Mammary epithelial cell (primary cell): ENCODE measurements around the gene TRIM31.

Source experiments
- EZH2 ChIP-seq: IDR thresholded peaks from 2 replicates; pipeline ENCODE4 v1.6.1; 2012; ENCODE audit warnings: low read length, inconsistent platforms, borderline replicate concordance
- TF ChIP-seq, protein P1 (sequence below), 2 donors: IDR thresholded peaks in 1 of 2; conservative IDR thresholded peaks in 1 of 2; 2 replicates each; pipeline ENCODE4 v1.5.1; 2011 to 2012; ENCODE audit warnings: inconsistent platforms in 2 of 2, low read length in 2 of 2, mild to moderate bottlenecking in 2 of 2, control low read depth in 1 of 2, low read depth in 1 of 2; ENCODE audit not compliant: insufficient read depth in 1 of 2; ENCODE audit errors: extremely low read depth in 1 of 2

DNA sequence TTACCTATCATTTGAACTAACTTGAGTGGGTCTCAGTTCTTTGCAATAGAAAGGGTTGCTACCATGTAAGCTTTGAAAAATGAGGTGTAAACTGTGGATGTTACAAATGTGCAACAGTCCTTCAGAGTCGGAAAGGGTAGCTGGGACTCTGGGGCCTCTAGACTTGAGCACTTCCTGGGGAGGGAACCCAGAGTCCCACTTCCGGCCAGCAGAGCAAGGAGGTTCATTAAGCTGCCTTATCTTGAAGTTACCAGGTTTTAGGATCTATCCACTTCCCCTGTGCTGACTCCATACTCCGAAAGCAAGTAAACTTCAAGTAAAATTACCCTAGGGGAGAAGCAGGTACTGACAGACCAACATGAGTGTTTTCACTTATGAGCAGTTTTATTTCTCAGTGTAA, 38.7 kb upstream of the TRIM31 start:
- TF ChIP-seq, protein P1, sequence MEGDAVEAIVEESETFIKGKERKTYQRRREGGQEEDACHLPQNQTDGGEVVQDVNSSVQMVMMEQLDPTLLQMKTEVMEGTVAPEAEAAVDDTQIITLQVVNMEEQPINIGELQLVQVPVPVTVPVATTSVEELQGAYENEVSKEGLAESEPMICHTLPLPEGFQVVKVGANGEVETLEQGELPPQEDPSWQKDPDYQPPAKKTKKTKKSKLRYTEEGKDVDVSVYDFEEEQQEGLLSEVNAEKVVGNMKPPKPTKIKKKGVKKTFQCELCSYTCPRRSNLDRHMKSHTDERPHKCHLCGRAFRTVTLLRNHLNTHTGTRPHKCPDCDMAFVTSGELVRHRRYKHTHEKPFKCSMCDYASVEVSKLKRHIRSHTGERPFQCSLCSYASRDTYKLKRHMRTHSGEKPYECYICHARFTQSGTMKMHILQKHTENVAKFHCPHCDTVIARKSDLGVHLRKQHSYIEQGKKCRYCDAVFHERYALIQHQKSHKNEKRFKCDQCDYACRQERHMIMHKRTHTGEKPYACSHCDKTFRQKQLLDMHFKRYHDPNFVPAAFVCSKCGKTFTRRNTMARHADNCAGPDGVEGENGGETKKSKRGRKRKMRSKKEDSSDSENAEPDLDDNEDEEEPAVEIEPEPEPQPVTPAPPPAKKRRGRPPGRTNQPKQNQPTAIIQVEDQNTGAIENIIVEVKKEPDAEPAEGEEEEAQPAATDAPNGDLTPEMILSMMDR (conservative IDR thresholded peaks at IDR 0.05 in 1 of 2, IDR thresholded peaks at IDR 0.05 in 1 of 2; ENCODE audit: extremely low read depth in 1 of 2, insufficient read depth in 1 of 2, low read depth in 1 of 2, low read length in 2 of 2), result no peak
- no peak for TF ChIP-seq EZH2
